ENCODE results near the gene NOS1AP.

- TF ChIP-seq CTCF (IDR thresholded peaks at IDR 0.05) (no peak), EP300 (IDR thresholded peaks at IDR 0.05) (no peak)
Measured at GRCh38 chr1:162085991-162086390, 16.5 kb downstream of the NOS1AP start.

Data from ovary (tissue), 3 donors.